K562 (cell line): ENCODE results near the gene MAML3. TPM values are rescaled to one million over a fixed set of nuclear protein-coding genes. Genes with fewer than 3 reads are reported as not detected.
A peak's percentile ranks its signal among the peaks of the same experiment; 100 is the strongest.

Source experiments
- ATAC-seq: fragments of 200-7000 bp; cut with Tn5 transposase; 3 replicates; pipeline ENCODE4 v1.9.1; 2020; ENCODE audit warnings: moderate library complexity
- BruUV-seq: library from RNA; stranded (reverse); fragments of 400-500 nt; replicated peaks from 2 replicates; lab custom pipeline; 2021; lab: Mats Ljungman, UMichigan
- CTCF ChIA-PET: fragments of 300-600 bp; formaldehyde crosslinking; extraction: SDS; loops from one replicate; lab custom pipeline; 2021; ENCODE audit warnings: low intra/inter-chr PET ratio; lab: Yijun Ruan, JAX
- POLR2A ChIA-PET: fragments of 300-600, 350-650 bp; sonication (Branson Sonifier 250); formaldehyde crosslinking; extraction: SDS; loops from one replicate; lab custom pipeline; 2021; ENCODE audit warnings: antibody characterized with exemption, inconsistent platforms; lab: Yijun Ruan, JAX
- DNase-seq, 4 experiments: peaks; one replicate each; pipeline versions ENCODE4 v3.0.0 to v3.0.0-alpha.2; 2011 to 2018; ENCODE audit warnings: low spot score in 3 of 4, mixed read lengths in 3 of 4; ENCODE audit errors: extremely low read depth in 1 of 4
- FAIRE-seq: peaks from 2 replicates; lab custom pipeline; 2011; peaks lifted over from hg19 to GRCh38; lab: Jason Lieb, UNC
- H2AFZ ChIP-seq: 2 replicates; pipeline ENCODE4 v1.6.0; 2011; ENCODE audit warnings: low read depth, low read length, control low read depth, inconsistent platforms
- H3K27ac ChIP-seq: fragments of 200-600 bp; 3 replicates; pipeline ENCODE4 v1.8.0; 2011; ENCODE audit warnings: low read depth, mild to moderate bottlenecking, control low read depth, inconsistent platforms, low read length, moderate library complexity, mixed read lengths; ENCODE audit errors: extremely low read depth
- H3K27me3 ChIP-seq, 2 experiments: fragments of 300-600 bp in 1 of 2; 2 replicates in 1 of 2; 3 replicates in 1 of 2; pipeline versions ENCODE4 v1.6.0 to v1.8.0; 2011; ENCODE audit warnings: inconsistent platforms in 2 of 2, low read length in 2 of 2, mild to moderate bottlenecking in 1 of 2, mixed read lengths in 1 of 2, moderate library complexity in 1 of 2; ENCODE audit not compliant: control insufficient read depth in 2 of 2, insufficient read depth in 2 of 2
- H3K36me3 ChIP-seq: fragments of 300-600 bp; 3 replicates; pipeline ENCODE4 v1.8.0; 2011; ENCODE audit warnings: mild to moderate bottlenecking, low read length, inconsistent platforms; ENCODE audit not compliant: control insufficient read depth, insufficient read depth
- H3K4me1 ChIP-seq, 2 experiments: fragments of 200-600 bp in 1 of 2; replicated peaks in 1 of 2; 2 replicates in 1 of 2; 3 replicates in 1 of 2; pipeline versions ENCODE4 v1.5.1 to v1.8.0; 2011; ENCODE audit warnings: inconsistent platforms in 2 of 2, low read length in 2 of 2, mild to moderate bottlenecking in 1 of 2, mixed read lengths in 1 of 2, moderate library complexity in 1 of 2; ENCODE audit not compliant: control insufficient read depth in 2 of 2, insufficient read depth in 2 of 2
- H3K4me2 ChIP-seq: 2 replicates; pipeline ENCODE4 v1.6.1; 2011; ENCODE audit warnings: low read length, control low read depth, inconsistent platforms, mixed read lengths; ENCODE audit not compliant: insufficient read depth
- H3K4me3 ChIP-seq: fragments of 200-600 bp; sonication (generic), shearing (Covaris generic); 2 replicates; pipeline ENCODE4 v1.5.1; 2016; ENCODE audit warnings: control low read depth, inconsistent platforms
- H3K79me2 ChIP-seq: fragments of 200-600 bp; 3 replicates; pipeline ENCODE4 v1.8.0; 2011; ENCODE audit warnings: low read length, inconsistent platforms; ENCODE audit not compliant: control insufficient read depth, insufficient read depth
- H3K9ac ChIP-seq, 2 experiments: 2 replicates each; pipeline versions ENCODE4 v1.6.0 to v1.6.1; 2011; ENCODE audit warnings: low read depth in 2 of 2, low read length in 2 of 2, control low read depth in 1 of 2, inconsistent platforms in 1 of 2, mild to moderate bottlenecking in 1 of 2, mixed read lengths in 1 of 2; ENCODE audit not compliant: insufficient read depth in 1 of 2
- H3K9me1 ChIP-seq: one replicate; pipeline ENCODE4 v1.6.0; 2011; ENCODE audit warnings: inconsistent platforms, mild to moderate bottlenecking, low read length, moderate library complexity; ENCODE audit not compliant: control insufficient read depth, insufficient read depth
- H3K9me3 ChIP-seq: replicated peaks from 2 replicates; pipeline ENCODE4 v1.5.1; 2011; ENCODE audit warnings: low read depth, low read length, inconsistent platforms; ENCODE audit not compliant: control insufficient read depth, insufficient read depth
- H4K20me1 ChIP-seq: replicated peaks from 2 replicates; pipeline ENCODE4 v1.6.1; 2011; ENCODE audit warnings: low read length, inconsistent platforms, mixed read lengths; ENCODE audit not compliant: control insufficient read depth, insufficient read depth
- HNRNPK ChIP-seq: fragments of 200-400 bp; formaldehyde crosslinking; IDR thresholded peaks from one replicate; pipeline ENCODE4 v1.6.1; 2018; ENCODE audit warnings: mild to moderate bottlenecking, low read depth, low read length; ENCODE audit not compliant: poor library complexity, severe bottlenecking
- NELFE ChIP-seq: IDR thresholded peaks from 2 replicates; pipeline ENCODE4 v1.6.1; 2011; ENCODE audit warnings: mild to moderate bottlenecking; ENCODE audit not compliant: insufficient read depth, insufficient read length
- NR2F6 ChIP-seq: fragments of 450-650 bp; formaldehyde crosslinking; IDR thresholded peaks from 2 replicates; pipeline ENCODE4 v1.4.0; 2020; ENCODE audit warnings: mild to moderate bottlenecking
- TEAD4 ChIP-seq, 2 experiments: sonication (generic) in 1 of 2; formaldehyde crosslinking in 1 of 2; IDR thresholded peaks; 2 replicates each; pipeline versions ENCODE4 v1.6.1 to v1.8.0; 2012 to 2022; ENCODE audit warnings: borderline replicate concordance in 1 of 2, inconsistent platforms in 1 of 2, low read length in 1 of 2, mild to moderate bottlenecking in 1 of 2, missing genetic modification reagents in 1 of 2
- ZNF445 ChIP-seq: fragments of 250-450 bp; sonication (Bioruptor Pico); IDR thresholded peaks from 2 replicates; pipeline ENCODE4 v1.4.0; 2020; ENCODE audit warnings: low read depth, mild to moderate bottlenecking, moderate library complexity
- WGBS: fragments of 100-300 bp; shearing (Covaris generic); methylation state at CpG from one replicate; pipeline ENCODE4 v1.1.6; 2016; ENCODE audit warnings: low coverage, mixed read lengths; ENCODE audit not compliant: insufficient coverage; ENCODE audit errors: missing lambda C conversion rate; 5-methylcytosine and 5-hydroxymethylcytosine counted together
- in situ Hi-C: fragments of 300-500 bp; cut with MboI; formaldehyde crosslinking; loops from 4 replicates; pipeline ENCODE4 v1.15.0; 2018; ENCODE audit warnings: inconsistent platforms, mixed read lengths
- intact Hi-C: fragments of 100-400 bp; cut with micrococcal nuclease; formaldehyde crosslinking; loops from 2 replicates; pipeline ENCODE4 v1.14.2; 2022
- polyA plus RNA-seq, 8 experiments: library from polyadenylated mRNA; depleted of rRNA in 4 of 8; stranded (reverse) in 5 of 8; unstranded in 3 of 8; fragments of >200 nt; fragmentation: Nextera tagmentation in 2 of 8; fragmentation: Illumina TruSeq in 1 of 8; extraction: Ambion mirVana in 2 of 8; extraction: Trizol in 1 of 8; gene quantifications; 2 replicates each; pipeline versions ENCODE4 v1.2.1 to v1.2.3, GENCODE V29; 2011 to 2014; ENCODE audit warnings: inconsistent platforms in 1 of 8, missing spikeins in 1 of 8
- total RNA-seq, 7 experiments: library from RNA; depleted of rRNA in 6 of 7; stranded (reverse); fragments of >200 nt in 6 of 7; fragmentation: Illumina TruSeq in 2 of 7; extraction: Trizol in 2 of 7; gene quantifications; 2 replicates each; pipeline versions ENCODE4 v1.2.1 to v1.2.3, GENCODE V29; 2011 to 2021; ENCODE audit warnings: low replicate concordance in 1 of 7
- TF ChIP-seq, protein P1 (sequence below): fragments of 250-450 bp; sonication (Bioruptor Pico); IDR thresholded peaks from 2 replicates; pipeline ENCODE4 v1.6.1; 2021; ENCODE audit warnings: mild to moderate bottlenecking
- TF ChIP-seq, protein P2 (sequence below), 2 experiments: fragments of 250-450 bp in 1 of 2; fragments of 450-650 bp in 1 of 2; sonication (Bioruptor Pico) in 1 of 2; IDR thresholded peaks; 2 replicates each; pipeline versions ENCODE4 v1.6.1 to v1.8.0; 2016 to 2021; ENCODE audit warnings: mild to moderate bottlenecking in 2 of 2, moderate library complexity in 2 of 2, missing compliant biosample characterization in 1 of 2, missing genetic modification characterization in 1 of 2

The MAML3 gene
- total and polyA plus RNA-seq, 9 of the 15 experiments (the other 6 are each of a cell fraction or from before 2014, with no cell fraction given), result 0.01 to 0.55 (median 0.25) TPM

DNA sequence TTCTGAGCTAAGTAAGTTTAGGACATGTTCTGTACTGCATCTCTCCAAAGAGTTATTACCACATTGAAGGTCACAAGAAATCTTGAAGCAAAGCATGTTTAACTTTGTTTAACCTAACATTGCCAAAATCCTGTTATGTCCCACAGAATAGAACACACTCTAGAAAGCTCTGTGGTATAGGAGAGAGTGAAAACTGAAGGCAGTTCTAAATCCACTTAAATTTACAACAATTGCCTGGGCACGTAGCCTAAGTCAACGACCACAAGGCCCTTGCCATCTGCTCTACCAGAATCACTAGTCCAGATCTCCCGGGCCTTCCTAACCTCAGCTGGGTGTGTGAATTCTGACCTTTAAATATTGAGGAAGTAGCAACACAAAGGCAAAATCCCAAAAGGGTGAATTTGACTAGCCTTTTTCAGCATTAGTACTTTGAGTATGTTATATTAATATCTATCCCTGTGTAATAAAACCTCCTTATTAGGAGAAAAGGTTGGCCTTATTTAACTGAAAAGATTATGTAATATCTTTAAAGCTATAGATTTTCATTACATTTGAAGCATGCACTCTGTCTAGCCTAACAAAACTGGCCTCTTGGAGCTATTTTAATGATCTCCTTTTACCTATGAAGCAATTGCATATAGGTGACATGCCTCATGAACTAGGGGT is 4.5 kb upstream of the MAML3 start:
- Histone ChIP-seq H3K9me1 (no peaks in the 10 kb centered on the region), H3K79me2 (no peaks in the 10 kb centered on the region), H3K4me2 (no peak overlapping the region), H2AFZ (peak overlapping the region; percentile 8; the same call in 1 of the 2 replicates), H3K4me3 (no peak overlapping the region), H3K9me3 (no peaks in the 10 kb centered on the region), H3K36me3 (no peaks in the 10 kb centered on the region), H3K4me1 (peaks cover 0 to 8% of the 10 kb centered on the region in 2 experiments; a peak in 2 of 5 replicates), H3K27ac (no peak overlapping the region), H3K27me3 (no peaks in the 10 kb centered on the region), H4K20me1 (no peaks in the 10 kb centered on the region), H3K9ac (no peak overlapping the region)
- FAIRE-seq (no peak), ATAC-seq (no peak), DNase-seq (no peak)
- no TSS peak for BruUV-seq
- intact Hi-C loops (no loop called here), in situ Hi-C loops (no loop called here)
- TF ChIP-seq, protein P1, sequence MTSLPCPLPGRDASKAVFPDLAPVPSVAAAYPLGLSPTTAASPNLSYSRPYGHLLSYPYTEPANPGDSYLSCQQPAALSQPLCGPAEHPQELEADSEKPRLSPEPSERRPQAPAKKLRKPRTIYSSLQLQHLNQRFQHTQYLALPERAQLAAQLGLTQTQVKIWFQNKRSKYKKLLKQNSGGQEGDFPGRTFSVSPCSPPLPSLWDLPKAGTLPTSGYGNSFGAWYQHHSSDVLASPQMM (CRISPR knock-in tag), result no peak
- TF ChIP-seq, protein P2, sequence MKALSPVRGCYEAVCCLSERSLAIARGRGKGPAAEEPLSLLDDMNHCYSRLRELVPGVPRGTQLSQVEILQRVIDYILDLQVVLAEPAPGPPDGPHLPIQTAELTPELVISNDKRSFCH (CRISPR knock-in tag; IDR thresholded peaks at IDR 0.05), result no peak
- TF ChIP-seq, protein P2 (tag; IDR thresholded peaks at IDR 0.05), result peak; percentile 93
- no peak for TF ChIP-seq TEAD4 (IDR thresholded peaks at IDR 0.05; ENCODE audit: low read length)
- TF ChIP-seq TEAD4 (CRISPR knock-in tag; IDR thresholded peaks at IDR 0.05; ENCODE audit: borderline replicate concordance), result no peak
- no peak for TF ChIP-seq NR2F6 (CRISPR knock-in tag)
- TF ChIP-seq ZNF445 (CRISPR knock-in tag), result no peak
- no peak for TF ChIP-seq NELFE
- no peak for TF ChIP-seq HNRNPK
- POLR2A ChIA-PET, result interaction anchor here (0.6 kb wide), 1 partner anchor 20 kb away, joined by 3 read pairs; no protein-coding TSS in a partner anchor
- CTCF ChIA-PET, result no interaction called here
- 12% methylated on average over 3 of the region's 3 CpGs for WGBS
